ENCODE measurements around the gene PROCA1. TPM values are rescaled to one million over a fixed set of nuclear protein-coding genes. Genes with fewer than 3 reads are reported as not detected.

The PROCA1 gene
- total and polyA plus RNA-seq, 2 of the 8 experiments (the other 6 are each of a cell fraction or from before 2014, with no cell fraction given), result 21.2 to 26.3 TPM

DNA sequence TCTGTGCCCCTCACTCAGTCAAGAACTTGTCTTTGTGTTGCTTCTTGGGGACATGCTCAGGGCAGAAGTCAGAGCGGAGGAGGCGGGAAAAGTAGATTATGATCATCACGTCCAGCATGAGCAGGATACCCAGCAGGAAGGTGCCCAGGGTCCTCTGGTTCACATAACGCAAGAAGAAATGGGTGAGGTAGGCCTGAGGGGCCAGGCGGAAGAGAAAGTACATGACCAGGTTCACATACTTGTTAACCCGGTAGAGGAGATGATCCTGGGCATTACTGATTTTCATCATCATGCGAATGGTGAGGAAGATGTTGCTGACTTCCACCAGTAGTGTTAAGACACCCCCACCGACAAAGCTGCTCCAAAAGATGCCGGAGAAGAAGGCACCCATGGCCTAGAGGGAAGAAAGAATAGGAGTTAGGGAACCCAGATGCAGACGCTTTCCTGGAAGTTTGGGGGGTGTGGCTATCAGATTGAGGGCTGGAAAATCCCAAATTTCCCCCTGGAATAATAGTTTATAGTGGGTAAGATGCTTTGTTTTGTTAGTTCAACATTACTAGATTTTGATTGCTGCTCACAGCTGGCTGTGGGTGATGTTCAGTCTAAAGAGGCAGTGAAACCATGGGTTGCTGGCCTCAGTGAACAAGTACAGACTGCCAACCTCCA, 12.9 kb upstream of the PROCA1 start:
- Histone ChIP-seq H3K23me2 (ENCODE audit: low read depth, low read length) (peaks cover 21% of the 10 kb centered on the region), H4K5ac (ENCODE audit: insufficient read length, low read depth, low read length) (no peak overlapping the region), H3K4me1 (replicated peaks in 1 of 4; ENCODE audit: control insufficient read depth in 3 of 4, insufficient read depth in 4 of 4, low read length in 3 of 4) (peaks cover 0 to 15% (median 6%) of the 10 kb centered on the region in 4 experiments; a peak in 6 of 7 replicates), H3K4me2 (ENCODE audit: insufficient read depth in 1 of 2, low read depth in 2 of 2, low read length in 2 of 2) (peak overlapping the region; percentile 85 to 95), H3K27me3 (replicated peaks in 1 of 4; ENCODE audit: control insufficient read depth in 3 of 4, extremely low read depth in 1 of 4, insufficient read depth in 3 of 4, low read length in 3 of 4) (no peaks in the 10 kb centered on the region), H3K18ac (ENCODE audit: extremely low read depth, low read length) (no peak overlapping the region), H3K36me3 (ENCODE audit: control insufficient read depth in 2 of 4, insufficient read depth in 4 of 4, low read length in 3 of 4) (peaks cover 19 to 49% (median 36%) of the 10 kb centered on the region in 4 experiments), H4K8ac (ENCODE audit: extremely low read depth, insufficient read depth, low read length) (no peak overlapping the region), H4K91ac (replicated peaks; ENCODE audit: insufficient read length, low read length) (no peak overlapping the region), H3K27ac (ENCODE audit: low read depth, low read length) (peak overlapping the region; percentile 89), H3K14ac (ENCODE audit: insufficient read length) (no peak overlapping the region), H2BK5ac (ENCODE audit: low read depth, low read length) (peak overlapping the region; percentile 67; the same call in 1 of the 2 replicates), H2BK120ac (replicated peaks; ENCODE audit: low read depth, low read length) (no peak overlapping the region), H2BK15ac (ENCODE audit: low read length) (no peak overlapping the region), H4K20me1 (replicated peaks in 1 of 2; ENCODE audit: control insufficient read depth in 1 of 2, insufficient read depth in 2 of 2, low read length in 2 of 2) (peaks cover 6 to 19% of the 10 kb centered on the region in 2 experiments), H3K79me1 (ENCODE audit: low read depth, low read length) (no peaks in the 10 kb centered on the region; the same call in 1 of the 2 replicates), H2AK5ac (ENCODE audit: low read depth, low read length) (no peak overlapping the region; the same call in 1 of the 2 replicates), H3K56ac (replicated peaks; ENCODE audit: insufficient read length, low read depth, low read length) (no peak overlapping the region), H3K79me2 (ENCODE audit: control insufficient read depth in 1 of 2, insufficient read depth in 2 of 2, low read length in 2 of 2) (peaks cover 5 to 37% of the 10 kb centered on the region in 2 experiments; a peak in 3 of 4 replicates), H3K23ac (ENCODE audit: insufficient read length) (no peak overlapping the region), H3K4ac (replicated peaks; ENCODE audit: insufficient read length, low read depth, low read length) (no peak overlapping the region), H2BK20ac (ENCODE audit: low read length) (no peak overlapping the region), H3K9ac (replicated peaks in 1 of 4; ENCODE audit: extremely low read depth in 1 of 4, low read depth in 3 of 4, low read length in 3 of 4) (peak overlapping the region in 2 of 4 experiments; percentile 79 to 88; a peak in 4 of 7 replicates), H2BK12ac (ENCODE audit: low read depth, low read length) (no peak overlapping the region), H3K4me3 (ENCODE audit: extremely low read depth in 1 of 4, insufficient read depth in 2 of 4, low read depth in 3 of 4, low read length in 4 of 4) (peak overlapping the region; percentile 57 to 81 (median 72)), H3K9me3 (ENCODE audit: insufficient read depth in 2 of 2, low read depth in 1 of 2, low read length in 1 of 2) (no peaks in the 10 kb centered on the region), H2AFZ (ENCODE audit: low read length) (no peak overlapping the region)
- DNase-seq (ENCODE audit: low read depth in 1 of 2, low spot score in 2 of 2) (no peak), FAIRE-seq (no peak)
- ChIA-PET CTCF (ENCODE audit: partially characterized antibody) (interaction anchor here (0.9 to 16.9 kb wide), 10 partner anchors 8 to 229 kb away, joined by 3 to 316 read pairs (median 4); partner anchors contain the start of genes DHRS13 and TRAF4), POLR2A (ENCODE audit: partially characterized antibody) (interaction anchor here (0.7 to 17.6 kb wide), 35 partner anchors 9 to 407 kb away, joined by 3 to 813 read pairs (median 4); partner anchors contain the start of genes ALDOC, BLTP2, DHRS13 and FAM222B)
- WGBS, 2 experiments (ENCODE audit: extremely low coverage in 1 of 2, insufficient coverage in 1 of 2, insufficient read length in 1 of 2, insufficient replicate concordance in 2 of 2, low coverage in 1 of 2, low lambda C conversion rate in 2 of 2, missing lambda C conversion rate in 1 of 2), result 78% methylated on average over 10 of the region's 10 CpGs; no CpG with 5 or more reads in 1 of the 2 experiments
- TF ChIP-seq POLR2A (IDR thresholded peaks at IDR 0.05; ENCODE audit: control extremely low read depth in 1 of 2, low read depth in 2 of 2, low read length in 2 of 2) (peak; percentile 50 to 84; a peak in 2 of 3 replicates), SP2 (IDR thresholded peaks at IDR 0.05; ENCODE audit: low read length) (no peak), POLR2AphosphoS5 (IDR thresholded peaks at IDR 0.05; ENCODE audit: low read depth, low read length) (peak; percentile 38; the same call in 1 of the 2 replicates), EZH2 (IDR thresholded peaks at IDR 0.05; ENCODE audit: low read depth, low read length, severe bottlenecking) (no peak), NANOG (IDR thresholded peaks at IDR 0.05; ENCODE audit: insufficient read depth, low read depth, low read length, poor library complexity, severe bottlenecking) (no peak), TAF7 (optimal IDR thresholded peaks at IDR 0.05; ENCODE audit: borderline replicate concordance, low read depth, low read length) (peak; percentile 39), ZNF274 (IDR thresholded peaks at IDR 0.05; ENCODE audit: borderline replicate concordance, extremely low read depth, low read length) (no peak), ASH2L (IDR thresholded peaks at IDR 0.05; ENCODE audit: low read length) (no peak), RBBP5 (IDR thresholded peaks at IDR 0.05; ENCODE audit: borderline replicate concordance, low read depth, low read length) (no peak), BCL11A (IDR thresholded peaks at IDR 0.05; ENCODE audit: low read depth in 2 of 2, low read length in 2 of 2) (no peak)
- TF ChIP-seq, protein P1, sequence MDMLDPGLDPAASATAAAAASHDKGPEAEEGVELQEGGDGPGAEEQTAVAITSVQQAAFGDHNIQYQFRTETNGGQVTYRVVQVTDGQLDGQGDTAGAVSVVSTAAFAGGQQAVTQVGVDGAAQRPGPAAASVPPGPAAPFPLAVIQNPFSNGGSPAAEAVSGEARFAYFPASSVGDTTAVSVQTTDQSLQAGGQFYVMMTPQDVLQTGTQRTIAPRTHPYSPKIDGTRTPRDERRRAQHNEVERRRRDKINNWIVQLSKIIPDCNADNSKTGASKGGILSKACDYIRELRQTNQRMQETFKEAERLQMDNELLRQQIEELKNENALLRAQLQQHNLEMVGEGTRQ (IDR thresholded peaks at IDR 0.05; ENCODE audit: low read length), result peak; percentile 2; the same call in 1 of the 2 replicates
